ENCODE measurements around the gene ZNF235.
"Not testable (repeated sequence)": the region's sequence is repeated elsewhere in the genome, so short reads cannot be mapped to it uniquely, and the experiment has no call there.

DNA sequence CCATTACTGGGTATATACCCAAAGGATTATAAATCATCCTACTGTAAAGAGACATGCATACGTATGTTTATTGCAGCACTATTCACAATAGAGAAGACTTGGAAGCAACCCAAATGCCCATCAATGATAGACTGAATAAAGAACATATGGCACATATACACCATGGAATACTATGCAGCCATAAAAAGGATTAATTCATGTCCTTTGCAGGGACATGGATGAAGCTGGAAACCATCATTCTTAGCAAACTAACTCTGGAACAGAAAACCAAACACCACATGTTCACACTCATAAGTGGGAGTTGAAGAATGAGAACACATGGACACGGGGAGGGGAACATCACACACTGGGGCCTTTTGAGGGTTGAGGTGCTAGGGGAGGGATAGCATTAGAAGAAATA is 51.4 kb downstream of the ZNF235 start:
- TF ChIP-seq, protein P1, sequence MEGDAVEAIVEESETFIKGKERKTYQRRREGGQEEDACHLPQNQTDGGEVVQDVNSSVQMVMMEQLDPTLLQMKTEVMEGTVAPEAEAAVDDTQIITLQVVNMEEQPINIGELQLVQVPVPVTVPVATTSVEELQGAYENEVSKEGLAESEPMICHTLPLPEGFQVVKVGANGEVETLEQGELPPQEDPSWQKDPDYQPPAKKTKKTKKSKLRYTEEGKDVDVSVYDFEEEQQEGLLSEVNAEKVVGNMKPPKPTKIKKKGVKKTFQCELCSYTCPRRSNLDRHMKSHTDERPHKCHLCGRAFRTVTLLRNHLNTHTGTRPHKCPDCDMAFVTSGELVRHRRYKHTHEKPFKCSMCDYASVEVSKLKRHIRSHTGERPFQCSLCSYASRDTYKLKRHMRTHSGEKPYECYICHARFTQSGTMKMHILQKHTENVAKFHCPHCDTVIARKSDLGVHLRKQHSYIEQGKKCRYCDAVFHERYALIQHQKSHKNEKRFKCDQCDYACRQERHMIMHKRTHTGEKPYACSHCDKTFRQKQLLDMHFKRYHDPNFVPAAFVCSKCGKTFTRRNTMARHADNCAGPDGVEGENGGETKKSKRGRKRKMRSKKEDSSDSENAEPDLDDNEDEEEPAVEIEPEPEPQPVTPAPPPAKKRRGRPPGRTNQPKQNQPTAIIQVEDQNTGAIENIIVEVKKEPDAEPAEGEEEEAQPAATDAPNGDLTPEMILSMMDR (IDR thresholded peaks at IDR 0.05), result not testable (repeated sequence)
- not testable (repeated sequence) for TF ChIP-seq EZH2 (IDR thresholded peaks at IDR 0.05; ENCODE audit: borderline replicate concordance, insufficient read depth, low read depth, low read length, poor library complexity, severe bottlenecking)
